Dedifferentiated amniotic fluid mesenchymal stem cell (primary cell): Measurements from ENCODE around the gene EPB41L3.

ENCODE experiments used
- DNase-seq: peaks from one replicate; pipeline ENCODE4 v3.0.0-alpha.2; 2016; ENCODE audit errors: extremely low spot score

EPB41L3 gene

DNA sequence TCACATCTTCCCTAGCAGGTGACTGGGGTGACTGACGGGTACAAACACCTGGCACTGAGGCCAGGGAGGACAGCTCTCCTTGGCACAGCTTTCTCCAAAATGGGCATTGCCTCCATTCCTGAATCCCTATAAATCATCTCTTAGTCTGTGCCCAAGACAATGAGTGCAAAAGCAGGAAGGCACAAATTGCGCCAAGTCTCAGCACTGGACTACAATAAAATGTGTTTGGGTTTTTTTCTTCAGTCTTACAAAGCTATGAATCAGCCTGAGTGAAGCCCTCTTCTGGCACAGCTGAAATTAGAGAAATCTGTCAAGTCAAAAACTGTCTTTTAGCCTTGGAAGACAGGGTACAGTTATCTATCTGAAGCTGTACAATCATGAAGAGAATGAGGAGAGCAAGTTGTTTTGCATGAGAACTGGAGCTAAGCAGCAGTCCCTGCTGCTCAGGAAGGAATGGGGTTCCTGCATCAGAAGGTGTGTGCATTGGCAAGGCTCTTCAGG lies 90.8 kb downstream of the EPB41L3 start:
- DNase-seq: no peak

DNA sequence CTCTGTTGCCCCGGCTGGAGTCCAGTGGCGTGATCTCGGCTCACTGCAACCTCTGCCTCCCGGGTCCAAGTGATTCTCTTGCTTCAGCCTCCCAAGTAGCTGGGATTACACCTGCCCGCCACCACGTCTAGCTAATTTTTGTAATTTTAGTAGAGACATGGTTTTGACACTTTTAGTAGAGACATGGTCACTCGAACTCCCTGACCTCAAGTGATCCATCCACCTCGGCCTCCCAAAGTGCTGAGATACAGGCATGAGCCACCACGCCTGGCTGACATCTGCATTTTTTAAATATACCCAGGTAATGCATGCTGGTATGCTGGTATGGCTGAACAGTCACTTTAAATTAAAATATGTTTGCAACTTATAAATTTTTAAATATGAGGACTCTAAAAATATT lies 91.9 kb downstream of the EPB41L3 start:
- DNase-seq: no peak

DNA sequence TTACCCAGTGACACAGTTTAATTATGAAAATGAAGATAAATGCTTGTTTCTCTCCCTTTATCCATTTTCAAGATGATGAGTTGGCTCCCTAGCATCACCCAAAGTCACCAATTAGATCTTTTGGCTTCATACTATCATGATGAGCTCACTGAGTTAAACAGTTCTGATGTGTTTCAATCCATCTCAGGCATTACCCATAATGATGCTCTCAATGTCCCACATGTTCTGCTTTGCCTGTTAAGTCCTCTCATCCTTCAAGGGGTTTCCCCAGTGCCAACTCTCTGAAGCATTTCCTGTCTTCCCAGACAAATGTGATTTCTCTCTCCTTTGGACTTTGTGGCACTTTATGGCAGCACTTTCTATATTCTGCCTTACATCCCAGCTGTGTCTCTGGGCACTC lies 92.6 kb downstream of the EPB41L3 start:
- no peak for DNase-seq

DNA sequence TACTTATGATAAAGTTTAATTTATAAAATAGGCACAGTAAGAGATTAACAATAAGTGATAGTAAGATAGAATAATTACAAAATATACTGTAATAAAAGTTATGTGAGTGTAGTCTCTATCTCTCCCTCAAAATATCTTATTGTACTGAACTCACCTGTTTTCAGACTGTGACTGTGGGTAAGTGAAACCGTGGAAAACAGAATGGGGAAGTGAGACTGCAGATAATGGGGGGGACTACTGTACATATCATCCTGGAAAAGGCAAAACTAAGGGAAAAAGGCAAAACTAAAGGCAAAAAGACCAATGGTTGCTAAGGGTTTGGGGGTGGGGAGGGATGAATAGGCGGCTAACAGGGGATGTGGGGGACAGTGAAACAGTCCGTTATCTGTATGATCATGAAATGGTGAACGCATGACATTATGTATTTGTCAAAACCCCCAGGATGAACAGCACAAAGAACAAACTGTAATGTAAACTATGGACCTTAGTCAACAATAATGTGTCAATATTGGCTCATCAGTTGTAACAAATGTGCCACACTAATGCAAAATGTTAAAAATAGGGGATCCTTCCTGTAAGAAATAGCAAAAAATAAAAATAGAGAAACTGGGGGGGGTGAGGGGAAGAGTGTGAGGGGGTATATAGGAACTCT lies 93.8 kb downstream of the EPB41L3 start:
- no peak for DNase-seq

DNA sequence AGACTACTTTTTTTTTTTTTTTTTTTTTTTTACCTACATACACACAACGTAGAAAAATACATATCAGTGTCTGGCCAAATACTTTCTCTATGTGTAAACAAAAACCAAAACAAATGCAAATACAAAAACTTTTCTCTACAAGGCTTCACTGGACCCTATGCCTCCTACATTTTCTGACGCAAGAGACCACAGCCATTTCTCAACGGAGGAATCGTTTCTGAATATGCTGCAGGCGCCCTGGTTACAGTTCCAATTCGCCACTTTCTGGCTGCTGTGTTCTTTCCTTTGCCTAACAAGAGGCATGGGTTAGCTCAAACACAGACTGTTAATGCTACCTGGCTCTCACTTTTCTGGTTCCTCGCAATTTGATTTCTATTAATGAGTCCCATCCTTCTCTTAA lies 96.4 kb downstream of the EPB41L3 start:
- no peak for DNase-seq

DNA sequence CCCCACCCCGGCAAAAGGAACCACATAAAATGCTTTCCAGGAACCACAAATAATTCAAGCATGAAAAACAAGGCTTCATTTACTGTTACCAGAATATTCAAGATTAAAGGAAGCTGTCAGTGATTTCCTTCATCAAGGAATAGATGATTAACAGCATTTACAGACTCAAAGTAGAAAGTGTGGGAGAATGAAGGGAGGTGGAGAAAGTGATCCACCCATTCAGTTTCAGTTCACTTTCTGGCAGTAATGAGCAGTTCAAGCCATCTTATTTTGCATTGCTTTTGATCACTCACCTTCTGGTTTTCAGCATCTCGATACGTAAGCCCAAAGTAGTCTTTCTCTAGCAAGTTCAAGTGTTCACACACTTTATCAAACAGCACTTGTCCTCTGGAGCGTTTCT lies 99.0 kb downstream of the EPB41L3 start:
- DNase-seq: no peak

DNA sequence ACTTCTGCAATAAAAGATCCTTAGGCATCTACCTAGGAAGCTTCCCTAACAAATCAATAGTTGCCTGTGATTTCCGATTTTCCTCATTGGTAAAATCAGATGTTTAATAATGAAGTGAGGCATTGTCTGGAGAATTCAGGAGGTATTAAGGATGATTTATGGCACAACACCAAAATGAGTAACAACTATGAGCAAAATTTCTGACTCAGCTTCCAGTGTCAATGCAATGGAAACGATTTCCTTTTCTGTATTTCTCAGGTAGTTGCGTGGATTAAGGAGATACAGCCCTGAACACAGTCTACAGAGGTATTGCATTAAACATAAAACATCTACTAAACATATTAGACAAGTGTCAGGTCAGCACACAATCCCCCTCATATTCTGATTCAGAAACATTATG lies 99.5 kb downstream of the EPB41L3 start:
- no peak for DNase-seq

DNA sequence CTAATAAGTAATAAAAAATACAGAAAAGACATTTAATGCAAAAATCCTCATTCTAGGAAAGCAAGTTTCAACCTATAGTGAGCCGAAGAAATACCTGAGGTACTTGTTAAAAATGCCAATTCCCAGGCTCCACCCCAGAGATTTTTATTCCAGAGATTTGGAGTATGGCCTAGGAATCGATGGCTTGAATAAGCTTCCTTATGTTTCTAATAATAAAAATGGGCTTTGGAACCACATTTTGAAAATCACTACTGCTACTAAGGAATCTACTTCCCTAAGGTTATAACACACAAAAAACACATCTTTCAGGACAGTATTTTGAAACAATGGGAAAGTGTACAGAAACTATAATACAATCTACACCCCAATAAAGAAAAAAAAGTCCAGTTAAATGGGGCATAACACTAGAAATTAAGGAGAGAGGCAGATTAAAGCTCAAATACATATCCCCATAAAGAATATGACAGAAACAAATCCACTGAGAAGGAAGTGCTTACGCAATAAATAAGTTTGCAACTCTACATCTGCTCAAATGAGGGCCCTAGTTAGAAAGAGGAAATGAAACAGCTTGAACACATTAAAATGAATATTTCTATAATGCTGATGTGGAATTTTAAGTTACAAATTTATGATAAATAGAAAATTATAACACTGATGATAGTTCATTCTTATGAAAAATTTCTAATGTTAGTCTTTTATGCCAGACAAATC lies 103.7 kb downstream of the EPB41L3 start:
- no peak for DNase-seq

DNA sequence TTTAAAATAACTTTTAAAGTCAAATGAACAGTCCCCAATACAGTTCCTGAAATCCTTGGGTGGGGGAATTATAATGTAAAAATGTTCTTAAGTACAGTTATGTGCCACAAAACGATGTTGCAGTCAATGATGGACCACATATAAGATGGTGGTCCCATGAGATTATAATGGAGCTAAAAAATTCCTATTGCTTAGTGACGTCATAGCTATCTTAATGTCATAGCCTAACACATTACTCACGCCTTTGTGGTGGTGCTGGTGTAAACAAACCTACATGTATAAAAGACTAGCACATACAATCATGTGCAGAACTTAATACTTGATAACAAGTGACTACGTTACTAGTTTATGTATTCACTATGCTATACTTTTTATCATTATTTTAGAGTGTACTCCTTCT lies 109.4 kb downstream of the EPB41L3 start:
- no peak for DNase-seq

DNA sequence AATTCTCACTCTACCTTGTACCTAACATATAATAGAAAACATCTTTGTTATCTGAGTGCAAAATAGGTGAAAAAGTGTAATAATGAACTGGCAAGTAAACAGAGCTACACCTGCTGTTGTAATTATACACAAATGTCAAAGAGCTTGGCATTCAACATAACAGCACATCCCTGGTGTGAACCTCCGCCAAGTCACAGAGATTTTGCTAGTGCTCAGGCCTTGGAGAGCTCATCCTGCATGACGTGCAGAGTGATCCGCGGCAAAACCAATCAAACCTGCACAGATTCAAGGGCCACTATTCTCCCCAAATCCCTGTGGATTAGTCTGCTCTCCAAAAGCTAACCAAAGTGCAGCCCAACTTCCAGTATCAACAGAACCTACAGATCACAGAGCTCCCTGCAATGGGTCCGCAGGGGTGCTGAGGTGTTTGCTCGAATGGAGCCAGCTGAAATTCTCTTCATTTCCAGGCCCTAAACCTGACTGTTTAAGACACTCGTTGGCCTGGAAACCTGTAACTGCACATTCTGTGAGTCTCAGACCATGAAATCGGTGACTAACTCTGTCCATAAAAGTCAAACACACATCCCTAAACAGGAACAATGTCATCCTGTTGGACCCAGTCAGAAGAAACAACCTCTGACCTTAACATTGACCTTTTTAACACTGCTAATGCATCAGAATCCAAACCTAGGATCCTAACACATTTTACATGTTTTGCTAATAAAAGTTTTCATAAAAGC lies 111.8 kb downstream of the EPB41L3 start:
- DNase-seq: no peak

DNA sequence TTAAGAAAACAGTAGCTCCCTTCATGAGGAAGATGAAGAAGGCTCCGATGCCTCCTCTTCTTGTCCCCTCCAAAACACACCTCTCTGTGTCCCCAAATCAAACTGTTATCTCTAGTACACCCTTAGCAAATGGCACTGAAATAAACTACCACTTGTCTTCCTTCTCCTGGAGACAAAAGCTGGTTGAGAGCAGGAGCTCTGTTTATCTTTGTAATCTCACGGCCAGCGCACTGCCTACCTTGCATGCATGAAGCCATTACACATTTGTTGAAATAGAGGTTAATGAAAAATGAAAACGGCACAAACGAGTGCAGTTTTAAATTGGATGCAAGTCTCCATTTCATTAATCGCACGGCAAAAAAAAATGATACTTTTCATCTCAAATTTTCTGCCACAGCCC lies 113.7 kb downstream of the EPB41L3 start:
- no peak for DNase-seq

DNA sequence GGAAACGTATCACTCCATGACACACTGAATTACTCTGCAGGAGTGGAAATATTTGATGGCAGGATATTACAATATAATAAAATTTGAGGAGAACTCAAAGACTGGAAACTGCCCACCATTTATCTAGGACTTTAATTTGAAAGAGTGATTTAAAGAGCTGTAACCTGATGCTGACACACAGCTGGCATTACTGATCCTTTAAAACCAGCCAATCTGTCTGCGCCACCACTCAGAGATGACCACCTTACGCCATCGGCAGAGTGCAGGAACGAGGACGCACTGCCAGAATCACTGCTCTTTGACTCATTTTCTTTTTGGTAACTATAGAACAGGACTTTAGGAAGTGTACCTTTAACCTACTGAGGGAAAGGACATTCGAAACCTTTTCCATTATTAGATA lies 114.1 kb downstream of the EPB41L3 start:
- DNase-seq: no peak

DNA sequence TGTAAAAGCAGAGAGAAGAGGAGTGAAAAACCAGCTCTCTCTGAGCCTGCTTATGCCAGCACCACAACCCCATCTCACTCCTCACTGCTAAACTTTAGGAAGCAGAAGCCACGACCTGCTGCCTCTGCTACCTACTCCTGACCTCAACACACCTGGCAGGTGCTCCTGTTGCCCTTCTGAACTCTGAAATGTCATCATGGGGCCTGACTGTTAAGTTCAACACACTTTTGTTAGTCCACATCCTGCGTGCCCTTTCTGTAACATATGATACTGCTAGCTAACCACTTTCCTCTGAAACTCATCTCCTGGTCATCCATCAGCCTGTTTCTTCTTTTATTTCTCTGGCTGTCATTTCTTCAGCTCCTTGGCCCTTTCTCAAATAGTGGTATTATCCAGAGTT lies 118.1 kb downstream of the EPB41L3 start:
- DNase-seq: no peak

DNA sequence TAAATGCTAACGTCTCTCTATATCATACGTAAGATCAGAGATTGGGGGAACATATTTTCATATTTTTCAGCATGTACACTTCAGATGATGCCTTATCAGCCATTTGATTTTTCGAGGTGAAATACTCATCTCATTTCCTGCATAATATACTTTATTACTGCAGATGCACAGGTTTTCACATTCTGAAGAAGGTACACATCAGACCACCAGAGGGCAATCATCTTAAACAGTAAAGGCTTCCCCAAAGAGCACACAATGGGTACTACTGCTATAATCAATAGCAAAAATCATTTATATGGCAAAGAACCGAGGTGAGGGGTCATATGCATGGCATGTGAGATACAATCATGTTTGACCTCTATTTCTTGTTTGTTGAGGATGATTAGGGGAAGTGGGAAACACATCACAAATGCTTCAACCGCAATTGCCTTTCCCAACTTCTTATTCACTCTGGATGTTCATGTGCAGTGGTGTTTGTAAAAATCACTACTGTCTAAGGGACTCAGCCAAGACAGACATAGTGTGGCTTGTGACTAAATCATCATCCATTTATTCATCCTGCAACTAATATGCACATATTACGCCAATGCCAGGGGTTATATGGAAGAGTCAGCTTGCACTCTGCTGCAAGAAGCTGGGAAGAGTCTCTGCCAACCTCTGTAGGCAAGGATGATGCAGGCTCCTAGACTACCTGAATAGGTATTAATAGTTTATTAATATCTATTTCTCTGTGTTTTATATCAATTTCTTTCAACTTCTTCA lies 118.7 kb downstream of the EPB41L3 start:
- DNase-seq: peak; percentile 32

DNA sequence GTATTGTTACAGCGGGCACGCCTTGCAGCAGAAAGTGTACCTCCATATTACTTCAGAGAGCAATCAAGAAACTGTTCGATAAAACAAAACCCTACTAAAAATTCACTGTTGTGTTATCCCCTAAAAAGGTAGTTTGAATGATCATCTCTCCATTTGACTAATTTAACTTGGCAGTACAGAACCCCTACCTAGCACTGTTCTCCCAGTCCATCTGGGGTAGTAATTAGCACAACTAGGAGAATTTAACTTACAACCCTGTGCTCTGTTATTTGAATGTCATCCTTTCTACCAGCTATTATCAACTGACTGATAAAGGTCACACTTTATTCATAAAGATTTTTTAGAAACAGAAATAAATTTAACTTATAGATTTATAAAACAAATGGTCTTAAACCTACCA lies 121.2 kb downstream of the EPB41L3 start:
- no peak for DNase-seq

DNA sequence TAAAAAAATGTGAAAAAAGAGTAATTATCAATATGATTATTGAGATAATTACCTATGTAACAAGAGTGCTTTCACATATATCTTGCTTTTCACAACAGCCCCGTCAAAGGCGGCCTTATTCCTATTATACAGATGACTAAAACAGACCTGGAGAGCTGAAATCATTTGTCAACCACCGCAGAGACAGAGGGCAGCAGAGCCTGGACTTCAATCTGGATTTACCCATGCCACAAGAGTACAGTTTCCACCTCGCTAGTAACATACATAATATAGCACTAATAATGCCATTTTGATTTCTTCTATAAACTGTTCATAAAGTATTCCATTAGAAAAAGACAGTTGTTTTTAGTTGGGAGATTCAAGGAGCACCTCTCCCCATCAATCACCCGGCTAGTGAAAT lies 121.8 kb downstream of the EPB41L3 start:
- no peak for DNase-seq

DNA sequence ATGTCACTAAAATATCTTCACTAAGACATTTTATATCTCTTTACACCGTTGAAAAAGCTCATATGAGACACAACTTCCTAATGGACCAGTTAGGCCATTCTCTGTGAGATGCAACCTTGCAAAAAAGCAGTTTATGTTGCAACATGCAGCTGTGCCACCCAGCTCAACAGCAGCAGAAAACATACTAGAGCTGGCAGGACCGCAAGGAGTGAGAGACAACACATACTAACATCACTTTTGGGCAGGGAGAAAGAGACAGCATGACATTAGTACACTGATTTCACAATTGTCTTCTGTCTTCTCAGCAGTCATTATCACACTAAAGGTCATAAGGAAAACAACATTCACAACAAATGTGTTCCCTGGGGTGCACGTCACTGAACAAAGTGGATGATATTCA lies 122.9 kb downstream of the EPB41L3 start:
- no peak for DNase-seq

DNA sequence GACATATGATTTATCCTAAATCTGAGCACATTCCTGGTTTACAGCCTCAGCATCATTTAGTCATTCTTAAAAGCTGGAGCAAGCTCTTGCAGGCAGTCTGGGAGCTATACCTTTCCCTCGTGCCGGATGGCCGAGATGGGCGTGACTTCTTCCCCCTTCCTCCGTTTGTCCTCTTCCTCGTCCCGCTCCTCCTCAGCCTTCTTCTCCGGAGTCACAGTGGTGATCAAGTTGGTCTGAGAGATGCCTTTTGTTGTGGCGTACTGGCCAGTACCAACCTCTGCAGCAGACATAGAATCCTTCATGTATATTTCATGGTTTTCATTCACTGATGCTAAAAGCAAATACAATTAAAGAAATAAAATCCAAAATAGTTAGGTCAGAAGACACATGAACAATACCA lies 124.2 kb downstream of the EPB41L3 start:
- no peak for DNase-seq

DNA sequence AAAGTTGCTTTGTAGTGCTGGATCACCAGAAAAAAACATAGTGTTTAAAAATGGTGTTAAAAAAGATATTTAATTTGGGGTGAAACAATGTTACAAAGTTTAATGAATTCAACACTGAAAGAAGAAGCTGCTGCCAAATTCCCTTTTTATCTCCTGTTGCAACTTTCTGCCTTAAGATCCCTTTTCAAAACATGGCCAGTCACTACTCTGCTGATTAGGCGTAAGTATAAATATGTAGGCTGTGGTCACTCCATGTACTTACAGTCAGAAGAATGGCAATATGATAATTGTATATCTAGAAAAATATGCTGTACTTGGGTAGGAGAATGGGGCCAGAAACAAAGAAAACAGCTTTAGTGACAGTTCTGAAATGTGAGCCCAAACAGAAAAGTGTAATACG lies 124.8 kb downstream of the EPB41L3 start:
- DNase-seq: no peak

DNA sequence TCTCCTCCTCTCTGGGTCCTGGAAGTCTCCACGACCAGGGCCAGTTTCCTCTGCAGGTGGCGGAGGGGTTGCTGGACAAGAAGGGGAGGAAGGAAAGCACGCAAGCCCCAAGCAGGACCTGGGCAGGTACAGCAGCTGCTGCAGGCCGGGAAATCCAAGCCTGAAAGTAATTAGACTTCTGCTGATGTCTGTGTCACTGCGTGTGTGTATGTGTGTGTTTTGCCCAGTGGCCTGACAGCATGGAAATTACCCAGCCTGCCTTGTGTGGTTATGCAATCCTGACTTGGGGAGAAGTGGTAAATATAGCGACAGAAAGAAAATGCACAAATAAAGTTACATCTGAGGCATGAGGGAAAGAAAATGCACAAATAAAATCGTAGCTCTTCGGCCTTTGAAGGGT lies 126.5 kb downstream of the EPB41L3 start:
- no peak for DNase-seq

DNA sequence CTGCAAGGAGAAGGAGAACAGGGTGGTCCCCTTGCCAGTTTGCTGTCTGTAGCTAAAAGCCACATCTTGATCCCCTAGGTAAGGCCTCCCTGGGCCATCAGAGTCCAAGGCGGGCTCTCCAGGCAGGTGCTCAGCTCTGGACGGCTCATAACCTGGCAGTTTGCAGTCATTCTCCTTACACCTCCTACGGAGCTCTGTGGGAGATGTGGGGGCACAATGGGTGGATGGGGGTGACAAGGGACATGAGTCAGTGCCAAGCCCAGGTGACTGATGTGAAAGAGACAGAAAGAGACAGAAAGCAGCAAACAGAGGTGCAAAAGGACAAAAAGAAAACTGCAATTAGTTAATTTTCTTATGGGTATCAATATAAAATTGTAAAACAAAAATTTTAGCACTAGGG lies 127.7 kb downstream of the EPB41L3 start:
- DNase-seq: no peak

DNA sequence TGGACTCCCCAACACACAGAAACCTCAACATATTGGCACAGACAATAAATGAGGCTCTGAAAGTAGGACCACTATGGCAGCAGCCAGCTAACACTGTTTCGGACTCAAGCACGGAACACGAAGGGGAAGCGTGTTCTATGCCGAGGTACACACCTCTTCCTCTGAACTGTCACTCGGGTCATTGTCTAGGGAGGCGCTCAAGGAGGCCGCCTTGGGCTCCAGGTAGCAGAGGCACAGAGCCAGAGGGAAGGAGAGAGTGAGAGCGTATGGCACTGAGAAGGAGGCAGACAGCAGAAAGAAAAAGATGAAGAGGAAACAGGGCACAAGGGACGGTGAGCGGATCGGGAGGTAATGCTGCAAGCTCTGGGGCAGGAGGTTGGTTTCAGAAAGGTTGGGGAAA lies 128.1 kb downstream of the EPB41L3 start:
- DNase-seq: no peak
